IPS-18c (cell line): ENCODE measurements around the gene QPCT.

Source experiments
- H3K4me3 ChIP-seq: 2 replicates; pipeline ENCODE4 v1.7.0; 2013; ENCODE audit warnings: low read depth, mild to moderate bottlenecking, low read length, moderate library complexity; ENCODE audit not compliant: insufficient read depth
- H3K9me3 ChIP-seq: one replicate; pipeline ENCODE4 v1.6.1; 2013; ENCODE audit warnings: mild to moderate bottlenecking, low read length, moderate library complexity; ENCODE audit not compliant: control insufficient read depth, insufficient read depth

QPCT gene

GRCh38 chr2:37343537-37344434 lies 644 bp upstream of the QPCT start:
- no peaks in the 10 kb centered on the region for H3K9me3 ChIP-seq

GRCh38 chr2:37348155-37348554 lies 3.7 kb downstream of the QPCT start:
- Histone ChIP-seq H3K9me3 (no peaks in the 10 kb centered on the region), H3K4me3 (no peak overlapping the region)

More at GRCh38 chr2:37343537-37344434, 644 bp upstream of the QPCT start:
- 0 out of 2 replicates have a peak overlapping the region, but pooled peaks have one; percentile 54 for H3K4me3 ChIP-seq

GRCh38 chr2:37349231-37349860 lies 4.9 kb downstream of the QPCT start:
- Histone ChIP-seq H3K4me3 (no peak overlapping the region), H3K9me3 (no peaks in the 10 kb centered on the region)

GRCh38 chr2:37350034-37350433 lies 5.6 kb downstream of the QPCT start:
- H3K4me3 ChIP-seq, result no peak overlapping the region
- H3K9me3 ChIP-seq, result no peaks in the 10 kb centered on the region

GRCh38 chr2:37354531-37354930 lies 10.1 kb downstream of the QPCT start:
- Histone ChIP-seq H3K4me3 (no peak overlapping the region), H3K9me3 (no peaks in the 10 kb centered on the region)

- H3K9me3 ChIP-seq, result no peaks in the 10 kb centered on the region
- no peak overlapping the region for H3K4me3 ChIP-seq
These were observed 11.3 kb downstream of the QPCT start for GRCh38 chr2:37355735-37356134.

GRCh38 chr2:37356299-37356698 lies 11.9 kb downstream of the QPCT start:
- no peak overlapping the region for H3K4me3 ChIP-seq
- H3K9me3 ChIP-seq, result no peaks in the 10 kb centered on the region

- H3K4me3 ChIP-seq, result no peak overlapping the region
- no peaks in the 10 kb centered on the region for H3K9me3 ChIP-seq
These were observed 12.6 kb downstream of the QPCT start for GRCh38 chr2:37357069-37357468.

GRCh38 chr2:37357530-37357929 lies 13.1 kb downstream of the QPCT start:
- H3K9me3 ChIP-seq, result no peaks in the 10 kb centered on the region

GRCh38 chr2:37358466-37358865 lies 14.0 kb downstream of the QPCT start:
- Histone ChIP-seq H3K9me3 (no peaks in the 10 kb centered on the region), H3K4me3 (no peak overlapping the region)

More at GRCh38 chr2:37357530-37357929, 13.1 kb downstream of the QPCT start:
- H3K4me3 ChIP-seq, result no peak overlapping the region

GRCh38 chr2:37361216-37361815 lies 16.9 kb downstream of the QPCT start:
- Histone ChIP-seq H3K9me3 (no peaks in the 10 kb centered on the region), H3K4me3 (no peak overlapping the region)

GRCh38 chr2:37361994-37362698 lies 17.7 kb downstream of the QPCT start:
- H3K9me3 ChIP-seq, result no peaks in the 10 kb centered on the region
- no peak overlapping the region for H3K4me3 ChIP-seq

- no peaks in the 10 kb centered on the region for H3K9me3 ChIP-seq
- H3K4me3 ChIP-seq, result no peak overlapping the region
These were observed 19.9 kb downstream of the QPCT start for GRCh38 chr2:37364351-37364750.

GRCh38 chr2:37365669-37366068 lies 21.2 kb downstream of the QPCT start:
- Histone ChIP-seq H3K9me3 (no peaks in the 10 kb centered on the region), H3K4me3 (no peak overlapping the region)

- no peaks in the 10 kb centered on the region for H3K9me3 ChIP-seq
- no peak overlapping the region for H3K4me3 ChIP-seq
These were observed 22.3 kb downstream of the QPCT start for GRCh38 chr2:37366773-37367172.

GRCh38 chr2:37367310-37367709 lies 22.9 kb downstream of the QPCT start:
- H3K4me3 ChIP-seq, result no peak overlapping the region
- H3K9me3 ChIP-seq, result no peaks in the 10 kb centered on the region

- Histone ChIP-seq H3K9me3 (no peaks in the 10 kb centered on the region), H3K4me3 (no peak overlapping the region)
These were observed 23.6 kb downstream of the QPCT start for GRCh38 chr2:37367984-37368383.
